Keratinocyte (primary cell): ENCODE measurements around the gene ZBTB49. TPM values are rescaled to one million over a fixed set of nuclear protein-coding genes. Genes with fewer than 3 reads are reported as not detected.

Experiments used
- DNase-seq: peaks from one replicate; pipeline ENCODE4 v3.0.0-alpha.2; 2011; ENCODE audit warnings: low read depth, missing footprints, low spot score
- FAIRE-seq: peaks from 2 replicates; lab custom pipeline; 2011; peaks lifted over from hg19 to GRCh38; lab: Jason Lieb, UNC
- H2AFZ ChIP-seq: 2 replicates; pipeline ENCODE4 v1.6.0; 2012; ENCODE audit warnings: low read length, control low read depth, inconsistent platforms; ENCODE audit not compliant: control insufficient read depth
- H3K27ac ChIP-seq: 2 replicates; pipeline ENCODE4 v1.5.1; 2011; ENCODE audit warnings: low read length; ENCODE audit not compliant: control insufficient read depth, insufficient read depth
- H3K27me3 ChIP-seq: 3 replicates; pipeline ENCODE4 v1.6.0; 2011; ENCODE audit warnings: low read length; ENCODE audit not compliant: control insufficient read depth, insufficient read depth; ENCODE audit errors: extremely low read depth
- H3K36me3 ChIP-seq, 2 experiments: 2 replicates in 1 of 2; 3 replicates in 1 of 2; pipeline ENCODE4 v1.5.1; 2011; ENCODE audit warnings: low read length in 2 of 2, mild to moderate bottlenecking in 1 of 2; ENCODE audit not compliant: control insufficient read depth in 2 of 2, insufficient read depth in 2 of 2; ENCODE audit errors: extremely low read depth in 1 of 2
- H3K4me1 ChIP-seq: 3 replicates; pipeline ENCODE4 v1.5.1; 2011; ENCODE audit warnings: low read length; ENCODE audit not compliant: control insufficient read depth, insufficient read depth; ENCODE audit errors: extremely low read depth
- H3K4me2 ChIP-seq: 3 replicates; pipeline ENCODE4 v1.6.0; 2011; ENCODE audit warnings: low read depth, low read length; ENCODE audit not compliant: control insufficient read depth, insufficient read depth; ENCODE audit errors: extremely low read depth
- H3K4me3 ChIP-seq, 3 experiments: fragments of 200-600 bp in 1 of 3; sonication (generic) in 1 of 3; 2 replicates in 2 of 3; 3 replicates in 1 of 3; pipeline ENCODE4 v1.5.1; 2011 to 2016; ENCODE audit warnings: low read length in 3 of 3, mild to moderate bottlenecking in 3 of 3, control low read depth in 2 of 3, inconsistent platforms in 1 of 3, low read depth in 1 of 3, mixed read lengths in 1 of 3, mixed run types in 1 of 3, moderate library complexity in 1 of 3; ENCODE audit not compliant: control insufficient read depth in 2 of 3, insufficient read depth in 2 of 3; ENCODE audit errors: extremely low read depth in 1 of 3
- H3K79me2 ChIP-seq: 2 replicates; pipeline ENCODE4 v1.6.0; 2012; ENCODE audit warnings: low read length; ENCODE audit not compliant: control insufficient read depth, insufficient read depth
- H3K9ac ChIP-seq: 3 replicates; pipeline ENCODE4 v1.6.0; 2011; ENCODE audit warnings: low read length; ENCODE audit not compliant: control insufficient read depth, insufficient read depth; ENCODE audit errors: extremely low read depth
- H3K9me1 ChIP-seq: 3 replicates; pipeline ENCODE4 v1.6.0; 2011; ENCODE audit warnings: low read length; ENCODE audit not compliant: control insufficient read depth, insufficient read depth; ENCODE audit errors: extremely low read depth
- H3K9me3 ChIP-seq: 2 replicates; pipeline ENCODE4 v1.5.1; 2012; ENCODE audit warnings: low read depth, low read length; ENCODE audit not compliant: control insufficient read depth
- H4K20me1 ChIP-seq: 3 replicates; pipeline ENCODE4 v1.6.0; 2011; ENCODE audit warnings: low read length; ENCODE audit not compliant: control insufficient read depth, insufficient read depth; ENCODE audit errors: extremely low read depth
- CTCF ChIP-seq, 3 experiments: IDR thresholded peaks in 1 of 3; conservative IDR thresholded peaks in 1 of 3; optimal IDR thresholded peaks in 1 of 3; 2 replicates in 2 of 3; 3 replicates in 1 of 3; pipeline versions ENCODE3 to v1.5.1; 2011; ENCODE audit warnings: low read length in 3 of 3, mild to moderate bottlenecking in 3 of 3, moderate library complexity in 2 of 3, control low read depth in 1 of 3, inconsistent platforms in 1 of 3; ENCODE audit not compliant: insufficient read depth in 2 of 3; ENCODE audit errors: extremely low read depth in 1 of 3
- EZH2 ChIP-seq: IDR thresholded peaks from one replicate; pipeline ENCODE4 v1.6.1; 2012; ENCODE audit warnings: inconsistent platforms, mild to moderate bottlenecking, low read length, moderate library complexity
- dilution Hi-C: fragments of 300-500 bp; cut with MboI; formaldehyde crosslinking; loops from one replicate; pipeline ENCODE4 v1.7.0; 2020; ENCODE audit warnings: low sequenced_read_pairs; ENCODE audit not compliant: extremely low pct_ligation_motif_present
- polyA plus RNA-seq, 5 experiments: library from polyadenylated mRNA; depleted of rRNA in 3 of 5; stranded (reverse) in 3 of 5; stranded (forward) in 1 of 5; unstranded in 1 of 5; fragments of >200 nt; gene quantifications; 1 replicate in 1 of 5; 2 replicates in 3 of 5; 3 replicates in 1 of 5; pipeline versions ENCODE4 v1.2.1 to v1.2.3, GENCODE V29; 2011 to 2012; ENCODE audit warnings: missing spikeins in 2 of 5, low read depth in 1 of 5, low replicate concordance in 1 of 5

The ZBTB49 gene
- polyA plus RNA-seq, 1 donor (not counting 4 experiments of a cell fraction or from before 2014, with no cell fraction given) = 3.8 TPM

- Histone ChIP-seq H3K9ac (no peak overlapping the region), H3K79me2 (no peaks in the 10 kb centered on the region), H3K4me1 (peaks cover 18% of the 10 kb centered on the region), H4K20me1 (no peaks in the 10 kb centered on the region), H3K9me1 (no peaks in the 10 kb centered on the region), H3K36me3 (peaks cover 14 to 37% of the 10 kb centered on the region in 2 experiments), H3K9me3 (no peaks in the 10 kb centered on the region), H3K4me3 (no peak overlapping the region), H2AFZ (no peak overlapping the region), H3K27ac (no peak overlapping the region), H3K4me2 (no peak overlapping the region), H3K27me3 (no peaks in the 10 kb centered on the region)
- no peak for FAIRE-seq
- TF ChIP-seq CTCF (optimal IDR thresholded peaks at IDR 0.05 in 1 of 3, IDR thresholded peaks at IDR 0.05 in 1 of 3, conservative IDR thresholded peaks at IDR 0.05 in 1 of 3; ENCODE audit: extremely low read depth in 1 of 3, insufficient read depth in 2 of 3, low read length in 3 of 3) (peak in 1 of 3 experiments; percentile 30), EZH2 (no peak)
- no peak for DNase-seq
- dilution Hi-C loops = no loop called here
Measured at GRCh38 chr4:4271912-4272311, 18.1 kb upstream of the ZBTB49 start.

DNA sequence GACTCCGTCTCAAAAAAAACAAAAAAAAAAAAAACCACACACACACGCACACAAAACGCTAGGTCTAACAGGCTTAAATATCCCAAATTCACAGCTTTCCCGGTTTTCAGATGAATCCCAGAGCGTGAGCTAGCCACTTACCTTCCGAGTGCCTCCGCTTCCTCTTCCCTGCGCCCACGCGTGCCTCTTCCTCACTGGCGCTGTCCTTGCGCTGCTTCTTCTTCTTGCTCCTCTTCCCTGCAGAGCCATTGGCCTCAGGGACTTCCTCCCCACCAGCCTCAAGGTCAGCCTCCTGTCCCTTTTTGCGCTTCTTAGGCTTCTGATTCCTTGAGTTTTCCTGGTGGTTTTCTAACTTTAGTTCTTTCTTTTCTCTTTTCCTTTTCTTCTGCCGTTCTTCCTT lies 15.8 kb upstream of the ZBTB49 start:
- Histone ChIP-seq H3K27ac (no peak overlapping the region), H3K9me3 (no peaks in the 10 kb centered on the region), H3K9me1 (no peaks in the 10 kb centered on the region), H3K4me1 (peaks cover 16% of the 10 kb centered on the region), H3K4me2 (no peak overlapping the region), H3K79me2 (no peaks in the 10 kb centered on the region), H2AFZ (no peak overlapping the region), H3K4me3 (no peak overlapping the region), H4K20me1 (no peaks in the 10 kb centered on the region), H3K27me3 (no peaks in the 10 kb centered on the region), H3K36me3 (peaks cover 21 to 45% of the 10 kb centered on the region in 2 experiments), H3K9ac (no peak overlapping the region)
- FAIRE-seq (no peak), DNase-seq (no peak)
- TF ChIP-seq EZH2 (no peak), CTCF (optimal IDR thresholded peaks at IDR 0.05 in 1 of 3, IDR thresholded peaks at IDR 0.05 in 1 of 3, conservative IDR thresholded peaks at IDR 0.05 in 1 of 3; ENCODE audit: extremely low read depth in 1 of 3, insufficient read depth in 2 of 3, low read length in 3 of 3) (no peak)
- dilution Hi-C loops = no loop called here
